H1 (cell line): ENCODE results near the gene EGFLAM. TPM values are rescaled to one million over a fixed set of nuclear protein-coding genes. Genes with fewer than 3 reads are reported as not detected.

Experiments used
- FOSL1 ChIP-seq: IDR thresholded peaks from 2 replicates; pipeline ENCODE4 v1.6.1; 2011; ENCODE audit warnings: mild to moderate bottlenecking, low read depth, low read length, moderate library complexity; ENCODE audit not compliant: insufficient read depth
- POU5F1 ChIP-seq: IDR thresholded peaks from 2 replicates; pipeline ENCODE4 v1.6.1; 2011; ENCODE audit warnings: low read depth, mild to moderate bottlenecking, low read length, moderate library complexity
- SAP30 ChIP-seq: fragments of 300-600 bp; sonication (generic); IDR thresholded peaks from 2 replicates; pipeline ENCODE4 v1.7.1; 2012; ENCODE audit warnings: low read length, moderate library complexity, mild to moderate bottlenecking, inconsistent platforms; ENCODE audit not compliant: insufficient read depth, insufficient replicate concordance
- TAF1 ChIP-seq: IDR thresholded peaks from 2 replicates; pipeline ENCODE4 v1.6.1; 2011; ENCODE audit warnings: mild to moderate bottlenecking, low read depth, low read length
- TBP ChIP-seq: IDR thresholded peaks from 2 replicates; pipeline ENCODE4 v1.6.1; 2011; ENCODE audit warnings: low read depth, low read length, improper control_type of control experiment
- polyA plus RNA-seq, 7 experiments: library from polyadenylated mRNA; depleted of rRNA in 3 of 7; stranded (reverse) in 5 of 7; unstranded in 2 of 7; fragments of >200 nt in 5 of 7; fragments of 200-250 nt in 2 of 7; gene quantifications; 1 replicate in 5 of 7; 2 replicates in 1 of 7; 4 replicates in 1 of 7; pipeline versions ENCODE4 v1.2.1 to v1.2.3, GENCODE V29; 2011 to 2013; ENCODE audit warnings: missing spikeins in 2 of 7, mixed read lengths in 2 of 7
- total RNA-seq: library from RNA; stranded (reverse); fragmentation: NEBNext Ultra II Directional; extraction: Animal tissue kit (Norgen Biotek cat#: 25700); gene quantifications from 2 replicates; pipeline ENCODE4 v1.2.1, GENCODE V29; 2021
- TF ChIP-seq, protein P1 (sequence below): IDR thresholded peaks from 2 replicates; pipeline ENCODE4 v1.6.1; 2011; ENCODE audit warnings: low read depth, mild to moderate bottlenecking, low read length; ENCODE audit not compliant: insufficient read depth

EGFLAM gene
- total and polyA plus RNA-seq, 2 of the 8 experiments (the other 6 are each of a cell fraction or from before 2014, with no cell fraction given) = 0.20 to 0.24 TPM

DNA sequence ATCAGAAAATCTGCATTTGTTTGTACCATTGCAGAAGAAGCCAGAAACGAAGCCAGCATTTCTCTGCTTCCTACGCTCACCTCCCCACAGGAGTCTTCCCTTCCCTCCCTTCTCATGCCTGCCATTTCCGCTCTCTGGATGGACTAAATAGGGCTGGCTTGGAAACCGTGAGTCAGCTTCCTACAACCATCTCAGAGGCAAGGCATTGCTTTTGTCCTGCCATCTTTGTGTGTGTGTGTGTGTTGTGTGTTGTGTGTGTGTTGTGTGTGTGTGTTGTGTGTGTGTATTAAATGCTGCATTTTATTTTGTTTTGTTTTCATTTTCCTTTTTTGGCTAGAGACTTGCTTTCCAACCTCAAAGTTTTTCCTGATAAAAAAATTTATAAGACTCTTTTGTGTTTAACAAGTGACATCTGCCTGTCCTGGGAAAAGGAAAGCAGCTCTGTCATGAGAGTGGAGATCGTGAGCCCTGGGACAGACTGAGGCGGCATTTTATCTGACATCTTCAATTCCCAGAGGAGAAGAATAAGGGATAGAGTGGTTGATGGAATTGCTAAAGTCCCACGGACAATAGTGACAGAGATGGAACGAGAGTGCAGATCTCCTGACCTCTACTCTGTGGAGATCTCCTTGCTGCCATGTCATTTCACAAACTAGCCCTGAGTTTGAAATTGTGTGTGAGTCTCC, 7.5 kb upstream of the EGFLAM start (continued):
- TF ChIP-seq TAF1 (no peak), SAP30 (no peak), TBP (no peak), FOSL1 (no peak), POU5F1 (no peak)
- TF ChIP-seq, protein P1, sequence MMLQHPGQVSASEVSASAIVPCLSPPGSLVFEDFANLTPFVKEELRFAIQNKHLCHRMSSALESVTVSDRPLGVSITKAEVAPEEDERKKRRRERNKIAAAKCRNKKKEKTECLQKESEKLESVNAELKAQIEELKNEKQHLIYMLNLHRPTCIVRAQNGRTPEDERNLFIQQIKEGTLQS = no peak
